H1 (cell line): ENCODE data around the gene COL2A1. TPM values are rescaled to one million over a fixed set of nuclear protein-coding genes. Genes with fewer than 3 reads are reported as not detected.

Experiments used
- CTCF ChIA-PET: fragments of 300-600 bp; sonication (Branson Sonifier 250); formaldehyde crosslinking; loops from one replicate; lab custom pipeline; 2021; ENCODE audit not compliant: partially characterized antibody; lab: Charles Lee
- POLR2A ChIA-PET: fragments of 300-600 bp; sonication (Branson Sonifier 250); formaldehyde crosslinking; loops from one replicate; lab custom pipeline; 2021; ENCODE audit warnings: inconsistent platforms; ENCODE audit not compliant: partially characterized antibody; lab: Charles Lee
- DNase-seq, 2 experiments: peaks; one replicate each; pipeline versions ENCODE4 v3.0.0 to v3.0.0-alpha.2; 2010 to 2022; ENCODE audit warnings: low spot score in 2 of 2, low read depth in 1 of 2, mixed read lengths in 1 of 2
- FAIRE-seq: peaks from 2 replicates; lab custom pipeline; 2011; peaks lifted over from hg19 to GRCh38; lab: Jason Lieb, UNC
- H2AFZ ChIP-seq: 2 replicates; pipeline ENCODE4 v1.8.1; 2012; ENCODE audit warnings: low read length, inconsistent platforms
- H2AK5ac ChIP-seq: 2 replicates; pipeline ENCODE4 v1.6.1; 2013; ENCODE audit warnings: low read depth, low read length
- H2BK120ac ChIP-seq: replicated peaks from 2 replicates; pipeline ENCODE3; 2013; ENCODE audit warnings: low read depth, low read length, inconsistent platforms
- H2BK12ac ChIP-seq: 2 replicates; pipeline ENCODE4 v1.6.1; 2013; ENCODE audit warnings: low read depth, low read length
- H2BK15ac ChIP-seq: 2 replicates; pipeline ENCODE4 v1.6.1; 2013; ENCODE audit warnings: low read length
- H2BK20ac ChIP-seq: 2 replicates; pipeline ENCODE4 v1.6.1; 2013; ENCODE audit warnings: low read length
- H2BK5ac ChIP-seq: 2 replicates; pipeline ENCODE4 v1.6.1; 2013; ENCODE audit warnings: low read depth, low read length
- H3K14ac ChIP-seq: 2 replicates; pipeline ENCODE4 v1.6.1; 2013; ENCODE audit warnings: inconsistent platforms; ENCODE audit not compliant: insufficient read length
- H3K18ac ChIP-seq: 2 replicates; pipeline ENCODE4 v1.6.1; 2013; ENCODE audit warnings: low read length; ENCODE audit errors: extremely low read depth
- H3K23ac ChIP-seq: 2 replicates; pipeline ENCODE4 v1.6.1; 2013; ENCODE audit warnings: inconsistent platforms; ENCODE audit not compliant: insufficient read length
- H3K23me2 ChIP-seq: 2 replicates; pipeline ENCODE4 v1.6.1; 2013; ENCODE audit warnings: low read depth, low read length
- H3K27ac ChIP-seq: 2 replicates; pipeline ENCODE4 v1.6.1; 2011; ENCODE audit warnings: low read depth, low read length, inconsistent platforms
- H3K27me3 ChIP-seq, 4 experiments: replicated peaks in 1 of 4; 1 replicate in 1 of 4; 2 replicates in 3 of 4; pipeline versions ENCODE4 v1.6.1 to v1.8.1; 2011 to 2013; ENCODE audit warnings: low read length in 3 of 4, mild to moderate bottlenecking in 3 of 4, inconsistent platforms in 2 of 4, mixed read lengths in 2 of 4, moderate library complexity in 1 of 4; ENCODE audit not compliant: control insufficient read depth in 3 of 4, insufficient read depth in 3 of 4; ENCODE audit errors: extremely low read depth in 1 of 4
- H3K36me3 ChIP-seq, 4 experiments: 2 replicates each; pipeline versions ENCODE4 v1.6.1 to v1.8.1; 2011 to 2013; ENCODE audit warnings: mild to moderate bottlenecking in 4 of 4, low read length in 3 of 4, moderate library complexity in 2 of 4, control low read depth in 1 of 4, inconsistent platforms in 1 of 4; ENCODE audit not compliant: insufficient read depth in 4 of 4, control insufficient read depth in 2 of 4
- H3K4ac ChIP-seq: replicated peaks from 2 replicates; pipeline ENCODE3; 2013; ENCODE audit warnings: low read length, low read depth, mixed read lengths, inconsistent platforms; ENCODE audit not compliant: insufficient read length
- H3K4me1 ChIP-seq, 4 experiments: replicated peaks in 1 of 4; 1 replicate in 1 of 4; 2 replicates in 3 of 4; pipeline versions ENCODE4 v1.6.1 to v1.8.1; 2011 to 2013; ENCODE audit warnings: low read length in 3 of 4, inconsistent platforms in 2 of 4, mixed read lengths in 1 of 4; ENCODE audit not compliant: insufficient read depth in 4 of 4, control insufficient read depth in 3 of 4
- H3K4me2 ChIP-seq, 2 experiments: 2 replicates each; pipeline versions ENCODE4 v1.6.1 to v1.8.1; 2011 to 2013; ENCODE audit warnings: low read depth in 2 of 2, low read length in 2 of 2, control low read depth in 1 of 2, inconsistent platforms in 1 of 2, mild to moderate bottlenecking in 1 of 2; ENCODE audit not compliant: insufficient read depth in 1 of 2
- H3K4me3 ChIP-seq, 4 experiments: fragments of 200-600, 300-600 bp in 1 of 4; sonication (generic), shearing (Covaris generic), sonication (Bioruptor Twin) in 1 of 4; 2 replicates each; pipeline versions ENCODE4 v1.5.1 to v1.8.1; 2011 to 2016; ENCODE audit warnings: low read length in 4 of 4, low read depth in 3 of 4, control low read depth in 2 of 4, inconsistent platforms in 2 of 4, mild to moderate bottlenecking in 2 of 4, mixed read lengths in 1 of 4, moderate library complexity in 1 of 4; ENCODE audit not compliant: insufficient read depth in 2 of 4; ENCODE audit errors: extremely low read depth in 1 of 4
- H3K56ac ChIP-seq: replicated peaks from 2 replicates; pipeline ENCODE3; 2013; ENCODE audit warnings: low read depth, mild to moderate bottlenecking, mixed read lengths, low read length, inconsistent platforms; ENCODE audit not compliant: insufficient read length
- H3K79me1 ChIP-seq: 2 replicates; pipeline ENCODE4 v1.6.1; 2013; ENCODE audit warnings: low read depth, low read length, control low read depth
- H3K79me2 ChIP-seq, 2 experiments: 2 replicates each; pipeline versions ENCODE4 v1.6.1 to v1.8.1; 2012 to 2013; ENCODE audit warnings: low read length in 2 of 2, mild to moderate bottlenecking in 2 of 2, inconsistent platforms in 1 of 2; ENCODE audit not compliant: insufficient read depth in 2 of 2, control insufficient read depth in 1 of 2
- H3K9ac ChIP-seq, 4 experiments: replicated peaks in 1 of 4; 1 replicate in 1 of 4; 2 replicates in 3 of 4; pipeline versions ENCODE4 v1.6.1 to v1.8.1; 2011 to 2013; ENCODE audit warnings: low read depth in 3 of 4, low read length in 3 of 4, control low read depth in 2 of 4, mild to moderate bottlenecking in 2 of 4, moderate library complexity in 2 of 4, inconsistent platforms in 1 of 4; ENCODE audit errors: extremely low read depth in 1 of 4
- H3K9me3 ChIP-seq, 2 experiments: 2 replicates each; pipeline versions ENCODE4 v1.6.1 to v1.8.1; 2012 to 2013; ENCODE audit warnings: mild to moderate bottlenecking in 2 of 2, moderate library complexity in 2 of 2, control low read depth in 1 of 2, inconsistent platforms in 1 of 2, low read depth in 1 of 2, low read length in 1 of 2, mixed read lengths in 1 of 2; ENCODE audit not compliant: insufficient read depth in 2 of 2
- H4K20me1 ChIP-seq, 2 experiments: replicated peaks in 1 of 2; 2 replicates each; pipeline versions ENCODE3 to v1.8.1; 2011 to 2013; ENCODE audit warnings: inconsistent platforms in 2 of 2, low read length in 2 of 2, mild to moderate bottlenecking in 1 of 2; ENCODE audit not compliant: insufficient read depth in 2 of 2, control insufficient read depth in 1 of 2
- H4K5ac ChIP-seq: 2 replicates; pipeline ENCODE4 v1.6.1; 2013; ENCODE audit warnings: low read length, low read depth, mixed read lengths, inconsistent platforms; ENCODE audit not compliant: insufficient read length
- H4K8ac ChIP-seq: 2 replicates; pipeline ENCODE4 v1.8.0; 2013; ENCODE audit warnings: mild to moderate bottlenecking, moderate library complexity, low read length, inconsistent platforms; ENCODE audit not compliant: insufficient read depth; ENCODE audit errors: extremely low read depth
- H4K91ac ChIP-seq: replicated peaks from 2 replicates; pipeline ENCODE3; 2013; ENCODE audit warnings: low read length, mixed read lengths, inconsistent platforms; ENCODE audit not compliant: insufficient read length
- ASH2L ChIP-seq: fragments of 200-600, 300-600 bp; sonication (generic); IDR thresholded peaks from one replicate; pipeline ENCODE4 v1.7.1; 2017; ENCODE audit warnings: low read length
- BACH1 ChIP-seq: IDR thresholded peaks from 2 replicates; pipeline ENCODE4 v1.6.1; 2012; ENCODE audit warnings: low read length, improper control_type of control experiment
- BCL11A ChIP-seq, 2 experiments: IDR thresholded peaks; one replicate each; pipeline ENCODE4 v1.6.1; 2011; ENCODE audit warnings: low read depth in 2 of 2, low read length in 2 of 2, mild to moderate bottlenecking in 2 of 2
- EGR1 ChIP-seq: IDR thresholded peaks from 2 replicates; pipeline ENCODE4 v1.6.1; 2011; ENCODE audit warnings: low read depth, low read length, borderline replicate concordance
- GABPA ChIP-seq: IDR thresholded peaks from 2 replicates; pipeline ENCODE4 v1.6.1; 2011; ENCODE audit warnings: mild to moderate bottlenecking, low read length, moderate library complexity, borderline replicate concordance; ENCODE audit not compliant: insufficient read depth
- KDM5A ChIP-seq: fragments of 200-600 bp; IDR thresholded peaks from 2 replicates; pipeline ENCODE4 v1.7.1; 2012; ENCODE audit warnings: mild to moderate bottlenecking, low read length, inconsistent platforms, mixed read lengths
- NRF1 ChIP-seq: IDR thresholded peaks from 2 replicates; pipeline ENCODE4 v1.6.1; 2011; ENCODE audit warnings: mild to moderate bottlenecking, low read depth, low read length, improper control_type of control experiment
- POLR2A ChIP-seq, 2 experiments: IDR thresholded peaks; 1 replicate in 1 of 2; 2 replicates in 1 of 2; pipeline ENCODE4 v1.6.1; 2011; ENCODE audit warnings: low read depth in 2 of 2, low read length in 2 of 2, mild to moderate bottlenecking in 2 of 2; ENCODE audit errors: control extremely low read depth in 1 of 2
- RBBP5 ChIP-seq: IDR thresholded peaks from 2 replicates; pipeline ENCODE4 v1.7.1; 2012; ENCODE audit warnings: low read depth, mild to moderate bottlenecking, inconsistent platforms, low read length, moderate library complexity, borderline replicate concordance
- RXRA ChIP-seq: IDR thresholded peaks from 2 replicates; pipeline ENCODE4 v1.6.1; 2011; ENCODE audit warnings: low read depth, mild to moderate bottlenecking, low read length, moderate library complexity; ENCODE audit not compliant: insufficient read depth
- SIX5 ChIP-seq: IDR thresholded peaks from 2 replicates; pipeline ENCODE4 v1.6.1; 2011; ENCODE audit warnings: mild to moderate bottlenecking, low read depth, low read length
- SP1 ChIP-seq: IDR thresholded peaks from 2 replicates; pipeline ENCODE4 v1.6.1; 2011; ENCODE audit warnings: low read depth, low read length
- SUZ12 ChIP-seq: fragments of 200-600 bp; sonication (generic); IDR thresholded peaks from 2 replicates; pipeline ENCODE4 v1.6.1; 2012; ENCODE audit warnings: mild to moderate bottlenecking, inconsistent platforms, low read length, moderate library complexity, mixed read lengths
- TAF1 ChIP-seq: IDR thresholded peaks from 2 replicates; pipeline ENCODE4 v1.6.1; 2011; ENCODE audit warnings: mild to moderate bottlenecking, low read depth, low read length
- TCF12 ChIP-seq: IDR thresholded peaks from 2 replicates; pipeline ENCODE4 v1.6.1; 2011; ENCODE audit warnings: low read depth, mild to moderate bottlenecking, low read length
- TEAD4 ChIP-seq: IDR thresholded peaks from 2 replicates; pipeline ENCODE4 v1.6.1; 2012; ENCODE audit warnings: low read depth, low read length, inconsistent platforms, mixed read lengths
- WGBS, 2 experiments: shearing (Covaris generic) in 1 of 2; methylation state at CpG; one replicate each; pipeline versions ENCODE4 v1.1.6 to v1.1.7; 2013 to 2015; ENCODE audit warnings: low lambda C conversion rate in 2 of 2, mixed read lengths in 2 of 2, inconsistent platforms in 1 of 2, low coverage in 1 of 2, missing lambda C conversion rate in 1 of 2; ENCODE audit not compliant: insufficient replicate concordance in 2 of 2, insufficient coverage in 1 of 2, insufficient read length in 1 of 2; ENCODE audit errors: extremely low coverage in 1 of 2, missing lambda C conversion rate in 1 of 2; 5-methylcytosine and 5-hydroxymethylcytosine counted together
- polyA plus RNA-seq, 7 experiments: library from polyadenylated mRNA; depleted of rRNA in 3 of 7; stranded (reverse) in 5 of 7; unstranded in 2 of 7; fragments of >200 nt in 5 of 7; fragments of 200-250 nt in 2 of 7; gene quantifications; 1 replicate in 5 of 7; 2 replicates in 1 of 7; 4 replicates in 1 of 7; pipeline versions ENCODE4 v1.2.1 to v1.2.3, GENCODE V29; 2011 to 2013; ENCODE audit warnings: missing spikeins in 2 of 7, mixed read lengths in 2 of 7
- total RNA-seq: library from RNA; stranded (reverse); fragmentation: NEBNext Ultra II Directional; extraction: Animal tissue kit (Norgen Biotek cat#: 25700); gene quantifications from 2 replicates; pipeline ENCODE4 v1.2.1, GENCODE V29; 2021

COL2A1 gene
- total and polyA plus RNA-seq, 2 of the 8 experiments (the other 6 are each of a cell fraction or from before 2014, with no cell fraction given) = 4.2 to 14.6 TPM

DNA sequence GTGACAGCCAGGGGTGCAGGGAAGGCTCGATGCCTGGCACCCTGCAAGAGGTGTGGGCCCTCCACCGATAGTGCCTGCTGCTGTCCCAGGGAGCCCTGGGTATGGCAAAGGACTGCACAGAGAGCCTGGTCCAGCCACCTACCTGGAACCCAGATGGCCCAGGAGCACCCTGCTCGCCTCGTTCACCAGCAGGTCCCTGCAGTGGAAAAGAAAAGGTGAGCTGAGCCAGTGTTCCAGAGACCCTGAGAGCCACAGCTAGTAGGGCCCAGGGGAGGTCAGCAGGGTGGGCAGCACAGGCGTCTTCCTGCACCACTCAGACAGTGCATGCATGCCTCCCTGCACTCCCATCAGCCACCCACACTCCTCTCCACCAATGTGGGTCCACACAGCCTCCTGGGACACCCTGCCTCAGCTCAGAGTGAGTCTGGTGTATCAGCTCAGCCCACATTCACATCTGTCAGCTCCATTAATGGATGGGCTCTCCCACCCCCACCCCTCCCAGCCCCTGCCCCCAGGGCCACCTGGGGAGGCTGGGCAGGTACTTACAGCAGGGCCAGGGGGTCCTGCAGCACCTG lies 20.6 kb downstream of the COL2A1 start:
- no peaks in the 10 kb centered on the region for H3K9me3 ChIP-seq
- no peaks in the 10 kb centered on the region for H3K79me2 ChIP-seq
- no peak overlapping the region for H3K4me3 ChIP-seq
- no peaks in the 10 kb centered on the region for H3K79me1 ChIP-seq
- no peak overlapping the region for H3K56ac ChIP-seq
- ChIA-PET CTCF (interaction anchor here (0.7 to 1.5 kb wide), 3 partner anchors 12 to 49 kb away, joined by 3 read pairs; no protein-coding TSS in a partner anchor), POLR2A (no interaction called here)
- no peak overlapping the region for H2BK15ac ChIP-seq
- H2BK12ac ChIP-seq = no peak overlapping the region
- H4K91ac ChIP-seq = no peak overlapping the region
- no peaks in the 10 kb centered on the region for H3K23me2 ChIP-seq
- H4K5ac ChIP-seq = no peak overlapping the region
- no peak for TF ChIP-seq EGR1
- TF ChIP-seq RXRA = no peak
- no peak for TF ChIP-seq TCF12
- TF ChIP-seq KDM5A = no peak
- no peak for TF ChIP-seq TEAD4
- no peak for TF ChIP-seq SUZ12
- TF ChIP-seq GABPA = no peak
- no peak for TF ChIP-seq SIX5
- TF ChIP-seq BCL11A (IDR thresholded peaks at IDR 0.05; ENCODE audit: low read depth in 2 of 2, low read length in 2 of 2) = no peak
- TF ChIP-seq POLR2A (IDR thresholded peaks at IDR 0.05; ENCODE audit: control extremely low read depth in 1 of 2, low read depth in 2 of 2, low read length in 2 of 2) = no peak
- no peak for TF ChIP-seq RBBP5
- no peak for TF ChIP-seq NRF1
- no peak for TF ChIP-seq TAF1
- no peak for TF ChIP-seq BACH1
- no peak for TF ChIP-seq SP1
- no peak for TF ChIP-seq ASH2L
- no peaks in the 10 kb centered on the region for H3K36me3 ChIP-seq
- no peak overlapping the region for H3K4me2 ChIP-seq
- no peak overlapping the region for H4K8ac ChIP-seq
- H2BK20ac ChIP-seq = no peak overlapping the region
- H3K23ac ChIP-seq = no peak overlapping the region
- H3K18ac ChIP-seq = no peak overlapping the region
- no peak overlapping the region for H3K27ac ChIP-seq
- FAIRE-seq (no peak), DNase-seq (no peak)
- H2BK120ac ChIP-seq = no peak overlapping the region
- H2AFZ ChIP-seq = no peak overlapping the region
- H3K9ac ChIP-seq = no peak overlapping the region
- H3K27me3 ChIP-seq = no peaks in the 10 kb centered on the region; a peak in 2 of 7 replicates
- no peaks in the 10 kb centered on the region for H4K20me1 ChIP-seq
- WGBS, 2 experiments = 81% methylated on average over 5 of the region's 5 CpGs; no CpG with 5 or more reads in 1 of the 2 experiments
- H3K4ac ChIP-seq = no peak overlapping the region
- peaks cover 0 to 5% (median under 1%) of the 10 kb centered on the region in 4 experiments; a peak in 3 of 7 replicates for H3K4me1 ChIP-seq
- H3K14ac ChIP-seq = no peak overlapping the region
- no peak overlapping the region for H2BK5ac ChIP-seq
- no peak overlapping the region for H2AK5ac ChIP-seq
